Right kidney (tissue), 1 donor: ENCODE data around the gene HYAL1.

ENCODE experiments used
- DNase-seq: peaks from one replicate; pipeline ENCODE4 v3.0.0-alpha.2; 2016

HYAL1 gene

DNA sequence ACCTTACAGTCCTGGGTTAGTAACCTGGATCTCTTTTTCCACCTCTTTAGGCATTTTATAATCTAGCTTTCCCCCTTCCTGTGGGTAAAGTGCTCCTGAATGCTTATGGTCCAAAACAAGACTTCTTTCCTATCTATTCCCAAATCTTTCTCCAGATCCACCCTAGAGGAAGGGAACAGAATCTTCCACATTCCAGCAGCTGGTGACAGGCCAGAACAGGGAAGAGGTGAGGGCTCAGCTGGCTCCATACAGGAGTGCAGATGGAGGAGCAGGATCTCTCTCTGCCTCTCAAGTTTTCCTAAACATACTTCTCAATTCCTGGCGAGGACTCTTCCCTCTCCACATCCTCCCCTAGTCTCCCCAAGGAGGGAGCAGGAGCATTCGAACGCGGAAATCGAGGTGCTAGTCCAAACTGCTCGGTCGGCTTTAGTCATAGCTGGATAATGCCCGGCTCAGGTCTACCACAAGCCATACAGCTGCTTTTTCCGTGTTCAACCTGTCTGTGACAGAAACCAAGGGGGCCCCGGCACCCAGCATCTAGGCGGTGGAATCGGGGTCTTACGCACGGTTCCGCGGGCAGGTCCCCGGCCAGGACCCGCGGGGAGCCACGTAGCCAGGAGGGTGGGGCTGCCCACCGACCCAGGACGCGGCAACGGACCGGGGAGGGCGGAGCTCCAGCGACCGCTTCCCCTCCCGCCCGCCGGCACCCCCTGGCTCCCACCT lies 33.2 kb upstream of the HYAL1 start:
- DNase-seq: no peak

DNA sequence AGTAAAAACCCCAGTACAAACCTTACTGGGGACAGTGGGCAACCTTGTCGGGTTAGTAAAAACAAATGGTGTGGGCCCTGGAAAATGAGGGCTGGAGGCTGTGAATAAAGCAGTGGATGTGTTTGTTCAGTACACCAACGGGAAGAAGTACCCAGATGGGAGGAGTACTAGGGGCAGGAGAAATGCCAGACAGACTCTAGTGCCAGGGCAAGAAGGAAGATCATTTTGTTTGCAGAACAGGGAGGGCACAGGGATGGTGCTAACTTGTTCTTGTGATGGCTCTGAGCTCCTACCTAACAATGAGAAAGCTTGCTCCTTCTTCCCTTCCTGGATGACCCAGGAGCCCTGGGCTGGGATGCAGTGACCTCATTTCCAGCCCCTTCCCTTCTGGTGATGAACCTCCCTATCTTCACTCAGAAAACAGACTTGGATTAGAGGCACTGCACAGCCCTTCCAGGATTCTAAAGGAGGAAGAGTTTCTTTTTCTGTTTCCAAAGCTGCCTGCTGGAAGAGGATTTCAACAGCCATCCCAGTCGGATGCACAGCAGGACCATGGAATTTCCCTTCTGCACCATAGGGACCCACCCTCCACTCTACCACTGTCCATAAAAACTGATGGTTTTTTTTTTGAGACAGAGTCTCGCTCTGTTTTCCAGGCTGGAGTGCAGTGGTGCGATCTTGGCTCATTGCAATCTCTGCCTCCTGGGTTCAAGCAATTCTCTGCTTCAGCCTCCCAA lies 31.1 kb upstream of the HYAL1 start:
- no peak for DNase-seq

- DNase-seq: no peak
These were observed 30.5 kb upstream of the HYAL1 start for GRCh38 chr3:50333744-50334328.

DNA sequence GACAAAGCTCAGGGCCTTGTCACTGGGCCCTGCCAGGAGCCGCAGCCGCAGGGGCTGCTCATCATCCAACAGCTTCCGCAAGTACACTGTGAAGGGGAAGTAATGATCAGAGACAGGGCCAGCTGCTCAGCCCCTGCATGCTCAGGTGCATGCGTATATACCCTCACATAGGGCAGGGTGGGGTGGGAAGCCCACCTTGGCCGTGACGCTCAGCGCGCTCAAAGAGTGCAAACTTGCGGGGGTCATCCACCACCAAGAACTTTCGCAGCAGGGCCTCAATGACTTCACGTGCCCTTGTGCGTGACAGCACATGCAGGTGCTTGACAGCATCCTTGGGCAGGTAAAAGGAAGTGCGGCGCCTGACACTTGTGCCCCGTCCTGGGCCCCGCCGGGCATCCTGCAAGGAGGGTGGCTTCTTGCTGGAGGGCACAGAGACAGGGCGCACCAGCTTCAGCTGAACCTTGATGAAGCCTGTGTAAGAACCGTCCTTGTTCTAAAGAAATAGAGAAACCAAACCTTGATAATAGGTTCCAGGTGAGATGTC lies 28.1 kb upstream of the HYAL1 start:
- DNase-seq: no peak

DNA sequence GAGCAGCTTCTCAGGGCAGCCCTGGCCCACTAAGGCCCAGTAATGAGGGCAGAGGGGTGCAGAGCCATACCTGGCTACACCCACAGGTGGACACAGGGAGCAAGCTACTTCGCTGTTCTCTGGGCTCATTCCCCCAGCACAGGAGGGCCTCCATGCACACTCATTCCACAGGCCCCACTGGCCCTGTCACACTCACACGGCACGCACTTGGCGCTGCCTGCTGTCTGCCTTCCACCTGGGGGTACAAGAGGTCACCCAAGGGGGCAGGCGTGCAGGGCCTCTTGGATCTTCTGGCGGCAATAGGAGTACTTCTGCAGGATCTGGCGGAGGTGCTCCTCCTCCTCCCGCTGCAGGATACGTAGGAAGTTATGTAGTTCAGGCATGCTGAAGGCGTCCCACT lies 27.0 kb upstream of the HYAL1 start:
- no peak for DNase-seq

GRCh38 chr3:50327943-50328691 lies 24.7 kb upstream of the HYAL1 start, which contains the start of gene TUSC2:
Gene TUSC2 (minus strand): TSS chr3:50328223. CDS start chr3:50328099, 124 bp downstream.
- peak; percentile 85 for DNase-seq

DNA sequence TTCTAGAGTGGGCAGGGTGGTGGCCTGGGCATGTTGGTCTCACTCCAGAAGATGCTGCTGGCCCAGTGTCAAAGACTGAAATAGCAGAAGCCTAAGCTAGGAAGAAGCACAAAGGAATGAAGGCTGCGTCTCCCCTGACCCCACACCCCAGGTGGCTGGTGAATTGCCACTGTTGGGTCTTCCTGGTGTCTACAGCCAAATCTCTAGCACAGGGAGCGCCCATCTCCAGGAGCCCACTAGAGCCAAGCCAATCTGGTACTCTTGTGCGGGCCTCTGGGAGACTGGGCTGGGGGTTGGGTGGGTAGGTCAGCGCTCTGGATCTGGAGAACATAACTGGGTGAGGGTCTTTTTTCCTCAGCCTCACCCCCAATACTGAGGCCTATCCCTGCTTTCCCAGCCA lies 23.8 kb upstream of the HYAL1 start:
- no peak for DNase-seq

DNA sequence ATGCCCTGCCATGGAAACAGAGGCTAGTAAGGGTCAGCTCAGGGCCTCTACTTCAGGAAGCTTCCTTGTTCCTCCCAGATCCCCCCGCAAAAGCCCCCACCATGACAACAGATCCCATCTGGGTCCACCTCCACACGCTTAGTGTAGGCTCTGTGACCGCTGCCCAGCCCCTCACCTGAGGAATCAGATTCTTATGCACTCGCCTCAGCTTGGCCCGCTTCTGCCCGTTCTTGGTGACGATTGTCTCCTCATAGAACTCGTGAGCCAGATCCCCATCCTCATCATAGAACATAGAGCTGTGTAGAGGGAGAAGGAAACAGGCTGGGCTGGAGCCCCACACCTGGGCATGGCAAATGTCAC lies 22.8 kb upstream of the HYAL1 start:
- no peak for DNase-seq

GRCh38 chr3:50325497-50326181 lies 22.3 kb upstream of the HYAL1 start:
- no peak for DNase-seq

GRCh38 chr3:50325113-50325480 lies 21.7 kb upstream of the HYAL1 start:
- no peak for DNase-seq

- DNase-seq: no peak
These were observed 21.2 kb upstream of the HYAL1 start for GRCh38 chr3:50324351-50325112.

DNA sequence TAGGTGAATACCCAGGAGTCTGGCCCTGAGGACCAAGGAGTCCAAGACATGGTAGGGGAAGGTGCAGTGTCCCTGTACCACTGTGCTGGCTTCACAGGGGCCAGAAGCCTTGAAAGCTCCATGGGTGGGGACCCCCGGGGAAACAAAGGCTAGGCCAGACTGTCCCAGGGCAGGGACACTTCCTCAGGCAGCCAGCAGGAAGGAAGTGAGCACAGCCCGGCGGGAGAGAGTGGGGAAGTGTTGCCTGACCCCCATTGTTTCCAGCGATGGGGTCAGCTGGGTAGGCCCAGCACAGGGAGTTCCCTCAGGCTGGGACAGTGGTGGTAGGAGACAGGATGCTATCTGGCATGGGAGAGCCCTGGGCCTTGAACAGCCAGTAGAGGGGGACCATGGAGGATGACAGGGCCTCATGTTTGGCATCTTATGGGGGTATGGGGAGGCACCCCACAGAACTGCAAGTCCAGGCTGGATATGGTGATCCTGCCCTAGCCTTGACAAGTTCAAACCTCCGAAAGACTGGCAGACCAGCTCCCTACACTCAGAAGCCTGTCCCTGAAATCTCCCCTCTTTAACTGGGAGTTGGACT lies 20.3 kb upstream of the HYAL1 start:
- DNase-seq: no peak

- DNase-seq: no peak
These were observed 19.8 kb upstream of the HYAL1 start for GRCh38 chr3:50323092-50323600.

- peak; percentile 73 for DNase-seq
These were observed 19.2 kb upstream of the HYAL1 start, which contains the start of gene HYAL2 for GRCh38 chr3:50322386-50323091. Gene HYAL2 (minus strand): TSS chr3:50322745. CDS start chr3:50320489, 2,256 bp downstream.

- DNase-seq: no peak
These were observed 18.7 kb upstream of the HYAL1 start for GRCh38 chr3:50322115-50322385.

DNA sequence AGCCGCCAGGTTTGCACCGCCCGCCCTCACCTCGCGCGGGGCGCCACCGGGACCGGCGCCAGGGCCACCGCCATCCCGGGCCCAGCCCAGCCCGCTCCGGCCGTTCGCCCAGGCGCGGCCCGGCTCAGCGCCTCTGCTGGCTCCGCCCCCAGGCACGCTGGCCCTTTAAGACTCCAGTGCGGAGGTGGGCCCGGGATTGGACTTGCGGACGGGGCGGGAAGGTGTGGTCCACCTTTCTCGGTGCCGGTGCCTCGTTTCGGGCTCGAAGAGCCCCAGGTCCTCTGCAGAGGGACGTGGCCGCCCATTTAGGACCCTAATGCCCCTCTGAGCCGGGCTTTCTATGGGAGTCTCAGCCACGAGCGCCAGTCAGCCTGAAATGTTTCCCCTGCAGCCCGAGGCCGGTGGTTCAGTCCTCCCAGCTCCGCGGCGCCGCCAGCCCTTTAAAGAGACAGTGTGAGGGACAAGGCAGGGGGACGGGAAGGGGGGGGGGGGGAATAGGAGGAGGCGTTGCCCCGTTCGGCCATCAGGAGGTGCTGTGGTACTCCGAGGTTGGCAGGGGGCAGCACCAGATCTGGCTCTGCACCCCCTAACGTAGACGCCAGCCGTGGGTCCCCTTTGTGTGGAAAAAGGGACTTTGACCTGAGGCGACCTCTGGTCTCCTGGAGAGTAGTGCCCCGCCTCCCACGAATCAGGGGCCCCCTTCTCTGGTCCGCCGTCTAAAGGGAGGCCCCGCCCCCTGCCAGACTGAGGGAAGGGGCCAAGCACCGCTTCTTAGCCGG lies 18.2 kb upstream of the HYAL1 start:
- DNase-seq: peak; percentile 100

DNA sequence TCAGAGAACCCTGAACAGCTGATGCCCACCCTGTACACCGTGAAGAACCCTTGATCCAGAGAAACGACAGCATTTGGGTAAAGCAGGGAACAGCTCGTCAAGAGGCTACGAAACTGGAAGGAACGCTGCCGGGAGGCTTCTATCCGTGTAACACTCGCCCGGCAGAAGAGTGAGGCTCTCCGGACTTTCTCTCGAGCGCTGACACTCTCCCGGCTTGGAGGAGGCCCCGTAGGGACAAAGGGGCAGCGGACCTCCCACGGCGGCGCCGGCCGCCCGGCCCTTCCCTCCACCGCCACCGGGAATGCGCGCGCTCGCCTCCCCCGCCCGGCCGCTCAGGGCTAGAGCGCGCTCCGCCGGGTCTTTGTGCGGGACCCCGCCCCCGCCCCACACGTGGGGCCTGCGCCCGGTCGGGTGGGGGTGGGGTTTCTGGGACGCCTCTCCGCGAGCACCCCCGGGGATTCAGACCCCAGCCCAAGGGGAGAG lies 17.5 kb upstream of the HYAL1 start:
- peak; percentile 99 for DNase-seq

GRCh38 chr3:50319894-50320625 lies 16.7 kb upstream of the HYAL1 start:
- no peak for DNase-seq
